ENCODE results near the gene GLT1D1.

The GLT1D1 gene

DNA sequence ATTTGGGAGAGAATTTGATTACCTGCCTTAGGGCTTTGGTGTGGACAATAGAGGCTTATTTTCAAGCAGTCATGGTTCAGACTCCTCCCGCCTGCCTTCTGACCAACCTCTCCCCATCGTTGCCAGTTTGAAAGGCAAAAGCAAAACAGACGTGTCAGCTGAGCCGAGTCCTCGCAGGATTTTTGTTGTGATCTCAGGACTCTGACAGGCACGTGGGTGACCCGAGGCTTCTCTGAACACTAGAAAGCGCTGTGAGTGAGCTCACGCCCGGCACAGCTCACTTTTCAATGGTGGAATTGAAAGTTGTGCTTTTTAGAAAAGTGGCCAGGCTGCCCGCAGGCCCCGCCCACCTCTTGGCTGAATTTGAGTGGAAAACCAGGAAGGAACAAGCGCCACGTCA lies 130.1 kb downstream of the GLT1D1 start:
- Histone ChIP-seq H3K4me3 (ENCODE audit: low read depth, low read length) (no peak overlapping the region), H3K27me3 (ENCODE audit: insufficient read depth, low read depth, severe bottlenecking) (no peaks in the 10 kb centered on the region), H3K9me3 (ENCODE audit: severe bottlenecking) (no peaks in the 10 kb centered on the region), H3K36me3 (no peaks in the 10 kb centered on the region), H3K27ac (no peak overlapping the region)
- TF ChIP-seq, protein P1, sequence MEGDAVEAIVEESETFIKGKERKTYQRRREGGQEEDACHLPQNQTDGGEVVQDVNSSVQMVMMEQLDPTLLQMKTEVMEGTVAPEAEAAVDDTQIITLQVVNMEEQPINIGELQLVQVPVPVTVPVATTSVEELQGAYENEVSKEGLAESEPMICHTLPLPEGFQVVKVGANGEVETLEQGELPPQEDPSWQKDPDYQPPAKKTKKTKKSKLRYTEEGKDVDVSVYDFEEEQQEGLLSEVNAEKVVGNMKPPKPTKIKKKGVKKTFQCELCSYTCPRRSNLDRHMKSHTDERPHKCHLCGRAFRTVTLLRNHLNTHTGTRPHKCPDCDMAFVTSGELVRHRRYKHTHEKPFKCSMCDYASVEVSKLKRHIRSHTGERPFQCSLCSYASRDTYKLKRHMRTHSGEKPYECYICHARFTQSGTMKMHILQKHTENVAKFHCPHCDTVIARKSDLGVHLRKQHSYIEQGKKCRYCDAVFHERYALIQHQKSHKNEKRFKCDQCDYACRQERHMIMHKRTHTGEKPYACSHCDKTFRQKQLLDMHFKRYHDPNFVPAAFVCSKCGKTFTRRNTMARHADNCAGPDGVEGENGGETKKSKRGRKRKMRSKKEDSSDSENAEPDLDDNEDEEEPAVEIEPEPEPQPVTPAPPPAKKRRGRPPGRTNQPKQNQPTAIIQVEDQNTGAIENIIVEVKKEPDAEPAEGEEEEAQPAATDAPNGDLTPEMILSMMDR (IDR thresholded peaks at IDR 0.05; ENCODE audit: low read depth, low read length): no peak
- DNase-seq: no peak

GRCh38 chr12:128986957-128987356 lies 133.7 kb downstream of the GLT1D1 start:
- peaks cover 3% of the 10 kb centered on the region for H3K9me3 ChIP-seq (ENCODE audit: severe bottlenecking)
- no peaks in the 10 kb centered on the region for H3K36me3 ChIP-seq
- TF ChIP-seq, protein P1 (IDR thresholded peaks at IDR 0.05; ENCODE audit: low read depth, low read length): no peak
- no peaks in the 10 kb centered on the region for H3K27me3 ChIP-seq (ENCODE audit: insufficient read depth, low read depth, severe bottlenecking)
- no peak for DNase-seq
- H3K4me3 ChIP-seq (ENCODE audit: low read depth, low read length): no peak overlapping the region
- H3K27ac ChIP-seq: no peak overlapping the region

DNA sequence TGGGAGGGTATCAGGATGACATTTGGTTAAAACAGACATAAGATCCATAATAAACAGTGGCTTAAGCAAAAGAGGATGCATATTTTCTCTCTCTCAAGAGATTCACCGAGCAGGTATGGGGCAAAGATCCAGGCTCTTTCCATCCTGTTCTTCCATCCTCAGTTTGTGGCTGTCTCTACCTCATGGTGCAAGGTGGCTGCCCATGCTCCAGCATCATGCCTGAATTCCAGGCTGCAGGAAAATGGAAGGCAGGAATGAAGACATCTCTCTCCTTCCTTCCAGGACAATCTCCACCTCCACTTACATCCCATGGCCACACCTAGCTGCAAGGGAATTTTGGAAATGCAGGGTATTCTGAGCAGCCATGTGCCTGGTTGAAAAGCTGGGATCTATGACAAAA lies 136.0 kb downstream of the GLT1D1 start:
- Histone ChIP-seq H3K9me3 (ENCODE audit: severe bottlenecking) (peaks cover 3% of the 10 kb centered on the region), H3K36me3 (no peaks in the 10 kb centered on the region), H3K27me3 (ENCODE audit: insufficient read depth, low read depth, severe bottlenecking) (no peaks in the 10 kb centered on the region), H3K27ac (no peak overlapping the region), H3K4me3 (ENCODE audit: low read depth, low read length) (no peak overlapping the region)
- no peak for DNase-seq
- TF ChIP-seq, protein P1 (IDR thresholded peaks at IDR 0.05; ENCODE audit: low read depth, low read length): no peak

GRCh38 chr12:128991716-128992115 lies 138.4 kb downstream of the GLT1D1 start:
- TF ChIP-seq, protein P1 (IDR thresholded peaks at IDR 0.05; ENCODE audit: low read depth, low read length): no peak
- H3K4me3 ChIP-seq (ENCODE audit: low read depth, low read length): no peak overlapping the region
- H3K27ac ChIP-seq: no peak overlapping the region
- H3K27me3 ChIP-seq (ENCODE audit: insufficient read depth, low read depth, severe bottlenecking): no peaks in the 10 kb centered on the region
- H3K36me3 ChIP-seq: no peaks in the 10 kb centered on the region
- peaks cover 3% of the 10 kb centered on the region for H3K9me3 ChIP-seq (ENCODE audit: severe bottlenecking)
- DNase-seq: no peak

DNA sequence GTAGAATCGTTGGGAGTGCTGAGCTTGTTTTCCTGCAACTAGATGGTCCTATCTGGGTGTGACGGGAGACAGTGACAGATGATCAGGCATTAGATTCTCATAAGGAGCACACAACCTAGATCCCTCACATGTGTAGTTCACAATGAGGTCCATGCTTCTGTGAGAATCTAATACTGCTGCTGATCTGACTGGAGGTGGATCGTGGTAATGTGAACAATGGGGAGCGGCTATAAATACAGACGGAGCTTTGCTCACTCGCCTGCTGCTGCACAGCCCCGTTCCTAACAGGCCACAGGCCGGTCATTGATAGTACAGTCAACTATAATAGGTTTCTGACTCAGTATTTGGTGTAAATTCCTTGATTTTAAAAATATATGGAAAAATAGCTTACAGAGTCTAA lies 138.8 kb downstream of the GLT1D1 start:
- peaks cover 3% of the 10 kb centered on the region for H3K9me3 ChIP-seq (ENCODE audit: severe bottlenecking)
- no peak for DNase-seq
- TF ChIP-seq, protein P1 (IDR thresholded peaks at IDR 0.05; ENCODE audit: low read depth, low read length): no peak

GRCh38 chr12:128992550-128992949 lies 139.3 kb downstream of the GLT1D1 start:
- H3K36me3 ChIP-seq: no peaks in the 10 kb centered on the region
- H3K27me3 ChIP-seq (ENCODE audit: insufficient read depth, low read depth, severe bottlenecking): no peaks in the 10 kb centered on the region
- no peak overlapping the region for H3K4me3 ChIP-seq (ENCODE audit: low read depth, low read length)
- no peak overlapping the region for H3K27ac ChIP-seq
- DNase-seq: no peak
- peaks cover 3% of the 10 kb centered on the region for H3K9me3 ChIP-seq (ENCODE audit: severe bottlenecking)
- TF ChIP-seq, protein P1 (IDR thresholded peaks at IDR 0.05; ENCODE audit: low read depth, low read length): no peak

More for the DNA sequence above, 138.8 kb downstream of the GLT1D1 start:
- H3K27me3 ChIP-seq (ENCODE audit: insufficient read depth, low read depth, severe bottlenecking): no peaks in the 10 kb centered on the region
- H3K36me3 ChIP-seq: no peaks in the 10 kb centered on the region
- no peak overlapping the region for H3K27ac ChIP-seq
- no peak overlapping the region for H3K4me3 ChIP-seq (ENCODE audit: low read depth, low read length)

Data from WERI-Rb-1 (cell line).